HepG2 (cell line): ENCODE measurements around the gene ETFA. TPM values are rescaled to one million over a fixed set of nuclear protein-coding genes. Genes with fewer than 3 reads are reported as not detected.
A peak's percentile ranks its signal among the peaks of the same experiment; 100 is the strongest.

ENCODE experiments used
- AKAP8 ChIP-seq: sonication (generic); formaldehyde crosslinking; IDR thresholded peaks from 2 replicates; pipeline ENCODE4 v1.5.1; 2020; ENCODE audit warnings: mild to moderate bottlenecking, missing genetic modification reagents
- EP300 ChIP-seq, 3 experiments: sonication (generic) in 1 of 3; formaldehyde crosslinking in 1 of 3; IDR thresholded peaks; 2 replicates each; pipeline versions ENCODE4 v1.5.1 to v1.6.1; 2011 to 2020; ENCODE audit warnings: low read depth in 2 of 3, low read length in 2 of 3, borderline replicate concordance in 1 of 3, improper control_type of control experiment in 1 of 3, mild to moderate bottlenecking in 1 of 3, missing genetic modification reagents in 1 of 3, moderate library complexity in 1 of 3
- HNF4A ChIP-seq: sonication (generic); formaldehyde crosslinking; IDR thresholded peaks from 2 replicates; pipeline ENCODE4 v1.4.0; 2020; ENCODE audit warnings: missing genetic modification reagents
- TMF1 ChIP-seq: sonication (generic); formaldehyde crosslinking; IDR thresholded peaks from 2 replicates; pipeline ENCODE4 v1.8.1; 2022; ENCODE audit warnings: low read depth, missing genetic modification reagents
- ZBTB8A ChIP-seq: sonication (generic); formaldehyde crosslinking; IDR thresholded peaks from 2 replicates; pipeline ENCODE4 v1.4.0; 2020; ENCODE audit warnings: mild to moderate bottlenecking, low read depth, missing genetic modification reagents, borderline replicate concordance
- ZIK1 ChIP-seq: sonication (generic); formaldehyde crosslinking; IDR thresholded peaks from 2 replicates; pipeline ENCODE4 v1.5.0; 2020; ENCODE audit warnings: mild to moderate bottlenecking, low read depth, missing genetic modification reagents, borderline replicate concordance
- ZNF264 ChIP-seq: sonication (generic); formaldehyde crosslinking; IDR thresholded peaks from 2 replicates; pipeline ENCODE4 v1.4.0; 2020; ENCODE audit warnings: missing genetic modification reagents
- ZNF556 ChIP-seq: sonication (generic); formaldehyde crosslinking; IDR thresholded peaks from 2 replicates; pipeline ENCODE4 v1.4.0; 2020; ENCODE audit warnings: mild to moderate bottlenecking, missing genetic modification reagents, borderline replicate concordance
- ZNF775 ChIP-seq: sonication (generic); formaldehyde crosslinking; IDR thresholded peaks from 2 replicates; pipeline ENCODE4 v1.4.0; 2020; ENCODE audit warnings: missing genetic modification reagents, mild to moderate bottlenecking, moderate library complexity, borderline replicate concordance
- ZNF841 ChIP-seq: sonication (generic); formaldehyde crosslinking; IDR thresholded peaks from 2 replicates; pipeline ENCODE4 v1.8.1; 2023; ENCODE audit warnings: missing genetic modification reagents, borderline replicate concordance
- polyA plus RNA-seq, 8 experiments: library from polyadenylated mRNA; depleted of rRNA in 3 of 8; stranded (reverse) in 7 of 8; unstranded in 1 of 8; fragments of >200 nt; fragmentation: Illumina TruSeq in 4 of 8; extraction: Trizol in 4 of 8; gene quantifications; 2 replicates each; pipeline versions ENCODE4 v1.2.1 to v1.2.3, GENCODE V29; 2011 to 2016; ENCODE audit warnings: low read depth in 4 of 8, missing spikeins in 1 of 8, mixed read lengths in 1 of 8; ENCODE audit not compliant: insufficient read depth in 1 of 8
- total RNA-seq, 5 experiments: library from RNA; depleted of rRNA; stranded (reverse); fragments of >200 nt; fragmentation: Illumina TruSeq; extraction: Trizol; gene quantifications; 2 replicates each; pipeline ENCODE4 v1.2.3, GENCODE V29; 2016; ENCODE audit warnings: low read depth in 1 of 5
- TF ChIP-seq, protein P1 (sequence below): sonication (generic); formaldehyde crosslinking; conservative IDR thresholded peaks from 2 replicates; pipeline ENCODE4 v1.4.0; 2020; ENCODE audit warnings: mild to moderate bottlenecking, missing genetic modification reagents, moderate library complexity
- TF ChIP-seq, protein P2 (sequence below): IDR thresholded peaks from 2 replicates; pipeline ENCODE4 v1.6.1; 2016; ENCODE audit warnings: low read depth, borderline replicate concordance
- TF ChIP-seq, protein P3 (sequence below): sonication (generic); formaldehyde crosslinking; IDR thresholded peaks from 2 replicates; pipeline ENCODE4 v1.8.0; 2022; ENCODE audit warnings: missing genetic modification reagents, low read depth, mild to moderate bottlenecking, borderline replicate concordance
- TF ChIP-seq, protein P4 (sequence below): sonication (generic); formaldehyde crosslinking; IDR thresholded peaks from 2 replicates; pipeline ENCODE4 v1.5.0; 2020; ENCODE audit warnings: missing genetic modification reagents
- TF ChIP-seq, protein P5 (sequence below): sonication (generic); IDR thresholded peaks from 2 replicates; pipeline ENCODE4 v1.6.1; 2016; ENCODE audit warnings: low read depth, borderline replicate concordance
- TF ChIP-seq, protein P6 (sequence below): sonication (generic); formaldehyde crosslinking; IDR thresholded peaks from 2 replicates; pipeline ENCODE4 v1.5.0; 2020; ENCODE audit warnings: mild to moderate bottlenecking, missing genetic modification reagents

ETFA gene
- total and polyA plus RNA-seq, 2 of the 13 experiments (the other 11 are each of a cell fraction or from before 2014, with no cell fraction given) = 291 to 396 TPM

DNA sequence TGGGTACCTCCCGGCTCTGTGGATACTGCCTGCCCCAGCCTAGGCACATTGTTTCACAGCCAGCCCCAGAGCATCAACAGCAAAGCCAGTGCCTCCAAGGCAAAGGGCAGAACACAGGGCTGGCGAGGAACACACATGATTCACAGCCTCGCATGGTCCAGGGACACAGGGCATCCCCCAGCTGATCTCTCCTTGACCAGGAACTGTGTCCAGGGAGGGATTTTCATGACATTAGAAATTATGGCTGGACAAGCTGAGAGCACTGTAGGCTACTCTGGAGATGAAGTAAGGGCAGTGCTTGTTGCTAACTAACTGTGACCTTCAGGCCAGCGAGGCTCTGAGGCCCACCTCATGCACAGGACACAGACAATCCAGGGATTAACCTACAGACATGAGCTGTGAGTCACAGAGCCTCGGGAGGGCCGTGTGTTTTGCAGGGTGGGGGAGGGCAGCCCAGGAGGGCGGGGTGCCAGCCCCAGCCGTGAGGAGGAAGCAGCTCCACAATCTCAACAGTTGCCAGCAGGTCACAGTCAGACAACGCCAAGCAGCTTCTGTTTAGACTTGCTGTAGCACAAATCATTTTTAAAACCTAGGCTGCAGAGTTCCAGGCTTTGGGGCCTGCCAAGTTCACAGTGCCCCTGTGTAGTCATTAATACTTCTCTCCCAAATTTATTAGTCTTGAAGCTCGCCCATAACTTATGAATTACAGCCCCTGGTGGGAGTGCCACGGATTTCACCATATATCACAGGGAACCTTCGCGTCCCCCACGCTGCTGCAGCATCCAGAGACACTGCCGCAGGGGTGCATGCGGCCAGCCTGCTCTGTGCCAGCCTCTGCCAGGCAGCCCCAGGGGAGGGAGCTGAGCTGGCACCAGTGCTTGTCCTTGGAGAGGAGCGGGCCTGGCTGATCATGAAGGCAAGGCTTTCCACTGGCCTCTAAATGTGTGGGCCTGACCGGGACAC lies 114.7 kb downstream of the ETFA start (continued):
- TF ChIP-seq, protein P1, sequence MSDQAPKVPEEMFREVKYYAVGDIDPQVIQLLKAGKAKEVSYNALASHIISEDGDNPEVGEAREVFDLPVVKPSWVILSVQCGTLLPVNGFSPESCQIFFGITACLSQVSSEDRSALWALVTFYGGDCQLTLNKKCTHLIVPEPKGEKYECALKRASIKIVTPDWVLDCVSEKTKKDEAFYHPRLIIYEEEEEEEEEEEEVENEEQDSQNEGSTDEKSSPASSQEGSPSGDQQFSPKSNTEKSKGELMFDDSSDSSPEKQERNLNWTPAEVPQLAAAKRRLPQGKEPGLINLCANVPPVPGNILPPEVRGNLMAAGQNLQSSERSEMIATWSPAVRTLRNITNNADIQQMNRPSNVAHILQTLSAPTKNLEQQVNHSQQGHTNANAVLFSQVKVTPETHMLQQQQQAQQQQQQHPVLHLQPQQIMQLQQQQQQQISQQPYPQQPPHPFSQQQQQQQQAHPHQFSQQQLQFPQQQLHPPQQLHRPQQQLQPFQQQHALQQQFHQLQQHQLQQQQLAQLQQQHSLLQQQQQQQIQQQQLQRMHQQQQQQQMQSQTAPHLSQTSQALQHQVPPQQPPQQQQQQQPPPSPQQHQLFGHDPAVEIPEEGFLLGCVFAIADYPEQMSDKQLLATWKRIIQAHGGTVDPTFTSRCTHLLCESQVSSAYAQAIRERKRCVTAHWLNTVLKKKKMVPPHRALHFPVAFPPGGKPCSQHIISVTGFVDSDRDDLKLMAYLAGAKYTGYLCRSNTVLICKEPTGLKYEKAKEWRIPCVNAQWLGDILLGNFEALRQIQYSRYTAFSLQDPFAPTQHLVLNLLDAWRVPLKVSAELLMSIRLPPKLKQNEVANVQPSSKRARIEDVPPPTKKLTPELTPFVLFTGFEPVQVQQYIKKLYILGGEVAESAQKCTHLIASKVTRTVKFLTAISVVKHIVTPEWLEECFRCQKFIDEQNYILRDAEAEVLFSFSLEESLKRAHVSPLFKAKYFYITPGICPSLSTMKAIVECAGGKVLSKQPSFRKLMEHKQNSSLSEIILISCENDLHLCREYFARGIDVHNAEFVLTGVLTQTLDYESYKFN (CRISPR knock-in tag) = peak; percentile 72
- TF ChIP-seq HNF4A = peak; percentile 38; the same call in 1 of the 2 replicates
- no peak for TF ChIP-seq ZIK1 (CRISPR knock-in tag)
- peak; percentile 16; the same call in 1 of the 2 replicates for TF ChIP-seq AKAP8 (CRISPR knock-in tag)
- 0 out of 2 replicates have a peak, but pooled peaks have one; percentile 23 for TF ChIP-seq TMF1 (CRISPR knock-in tag)
- TF ChIP-seq ZNF841 (CRISPR knock-in tag) = no peak
- TF ChIP-seq, protein P2, sequence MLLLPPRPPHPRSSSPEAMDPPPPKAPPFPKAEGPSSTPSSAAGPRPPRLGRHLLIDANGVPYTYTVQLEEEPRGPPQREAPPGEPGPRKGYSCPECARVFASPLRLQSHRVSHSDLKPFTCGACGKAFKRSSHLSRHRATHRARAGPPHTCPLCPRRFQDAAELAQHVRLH (CRISPR knock-in tag) = 0 out of 2 replicates have a peak, but pooled peaks have one; percentile 45
- no peak for TF ChIP-seq ZBTB8A (CRISPR knock-in tag)
- TF ChIP-seq, protein P3, sequence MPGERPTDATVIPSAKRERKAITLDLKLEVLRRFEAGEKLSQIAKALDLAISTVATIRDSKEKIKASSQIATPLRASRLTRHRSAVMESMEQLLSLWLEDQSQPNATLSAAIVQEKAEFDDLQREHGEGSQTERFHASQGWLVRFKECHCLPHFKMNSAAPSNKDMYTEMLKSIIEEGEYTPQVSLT (CRISPR knock-in tag) = no peak
- peak in 1 of 2 experiments; percentile 13; a peak in 1 of 4 replicates for TF ChIP-seq EP300 (IDR thresholded peaks at IDR 0.05; ENCODE audit: low read depth in 2 of 2, low read length in 2 of 2)
- TF ChIP-seq EP300 (CRISPR knock-in tag; IDR thresholded peaks at IDR 0.05; ENCODE audit: borderline replicate concordance) = no peak
- 0 out of 2 replicates have a peak, but pooled peaks have one; percentile 23 for TF ChIP-seq ZNF556 (CRISPR knock-in tag)
- TF ChIP-seq, protein P4, sequence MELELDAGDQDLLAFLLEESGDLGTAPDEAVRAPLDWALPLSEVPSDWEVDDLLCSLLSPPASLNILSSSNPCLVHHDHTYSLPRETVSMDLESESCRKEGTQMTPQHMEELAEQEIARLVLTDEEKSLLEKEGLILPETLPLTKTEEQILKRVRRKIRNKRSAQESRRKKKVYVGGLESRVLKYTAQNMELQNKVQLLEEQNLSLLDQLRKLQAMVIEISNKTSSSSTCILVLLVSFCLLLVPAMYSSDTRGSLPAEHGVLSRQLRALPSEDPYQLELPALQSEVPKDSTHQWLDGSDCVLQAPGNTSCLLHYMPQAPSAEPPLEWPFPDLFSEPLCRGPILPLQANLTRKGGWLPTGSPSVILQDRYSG (CRISPR knock-in tag) = no peak
- 0 out of 2 replicates have a peak, but pooled peaks have one; percentile 48 for TF ChIP-seq ZNF264 (CRISPR knock-in tag)
- TF ChIP-seq, protein P5, sequence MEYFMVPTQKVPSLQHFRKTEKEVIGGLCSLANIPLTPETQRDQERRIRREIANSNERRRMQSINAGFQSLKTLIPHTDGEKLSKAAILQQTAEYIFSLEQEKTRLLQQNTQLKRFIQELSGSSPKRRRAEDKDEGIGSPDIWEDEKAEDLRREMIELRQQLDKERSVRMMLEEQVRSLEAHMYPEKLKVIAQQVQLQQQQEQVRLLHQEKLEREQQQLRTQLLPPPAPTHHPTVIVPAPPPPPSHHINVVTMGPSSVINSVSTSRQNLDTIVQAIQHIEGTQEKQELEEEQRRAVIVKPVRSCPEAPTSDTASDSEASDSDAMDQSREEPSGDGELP = peak; percentile 64; the same call in 1 of the 2 replicates
- TF ChIP-seq, protein P6, sequence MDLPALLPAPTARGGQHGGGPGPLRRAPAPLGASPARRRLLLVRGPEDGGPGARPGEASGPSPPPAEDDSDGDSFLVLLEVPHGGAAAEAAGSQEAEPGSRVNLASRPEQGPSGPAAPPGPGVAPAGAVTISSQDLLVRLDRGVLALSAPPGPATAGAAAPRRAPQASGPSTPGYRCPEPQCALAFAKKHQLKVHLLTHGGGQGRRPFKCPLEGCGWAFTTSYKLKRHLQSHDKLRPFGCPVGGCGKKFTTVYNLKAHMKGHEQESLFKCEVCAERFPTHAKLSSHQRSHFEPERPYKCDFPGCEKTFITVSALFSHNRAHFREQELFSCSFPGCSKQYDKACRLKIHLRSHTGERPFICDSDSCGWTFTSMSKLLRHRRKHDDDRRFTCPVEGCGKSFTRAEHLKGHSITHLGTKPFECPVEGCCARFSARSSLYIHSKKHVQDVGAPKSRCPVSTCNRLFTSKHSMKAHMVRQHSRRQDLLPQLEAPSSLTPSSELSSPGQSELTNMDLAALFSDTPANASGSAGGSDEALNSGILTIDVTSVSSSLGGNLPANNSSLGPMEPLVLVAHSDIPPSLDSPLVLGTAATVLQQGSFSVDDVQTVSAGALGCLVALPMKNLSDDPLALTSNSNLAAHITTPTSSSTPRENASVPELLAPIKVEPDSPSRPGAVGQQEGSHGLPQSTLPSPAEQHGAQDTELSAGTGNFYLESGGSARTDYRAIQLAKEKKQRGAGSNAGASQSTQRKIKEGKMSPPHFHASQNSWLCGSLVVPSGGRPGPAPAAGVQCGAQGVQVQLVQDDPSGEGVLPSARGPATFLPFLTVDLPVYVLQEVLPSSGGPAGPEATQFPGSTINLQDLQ = 0 out of 2 replicates have a peak, but pooled peaks have one; percentile 37
- no peak for TF ChIP-seq ZNF775 (CRISPR knock-in tag)
